SK-N-SH (cell line): ENCODE measurements around the gene HOXC4.

Experiments
- ELF1 ChIP-seq: IDR thresholded peaks from 2 replicates; pipeline ENCODE4 v1.4.0; 2012
- EP300 ChIP-seq, 2 experiments: IDR thresholded peaks; 2 replicates each; pipeline versions ENCODE4 v1.4.0 to v1.6.1; 2012; ENCODE audit warnings: borderline replicate concordance in 1 of 2, low read depth in 1 of 2, low read length in 1 of 2
- EZH2phosphoT487 ChIP-seq: fragments of 200-600 bp; sonication (generic); IDR thresholded peaks from 2 replicates; pipeline ENCODE4 v1.6.1; 2017; ENCODE audit warnings: low read depth, mixed run types, mild to moderate bottlenecking, antibody characterized with exemption, moderate library complexity, borderline replicate concordance
- JUND ChIP-seq: IDR thresholded peaks from 2 replicates; pipeline ENCODE4 v1.4.0; 2012
- MXI1 ChIP-seq: IDR thresholded peaks from 2 replicates; pipeline ENCODE4 v1.6.1; 2012; ENCODE audit warnings: mild to moderate bottlenecking, low read depth, low read length, improper control_type of control experiment
- POLR2AphosphoS5 ChIP-seq: IDR thresholded peaks from 2 replicates; pipeline ENCODE4 v1.6.1; 2012; ENCODE audit warnings: low read depth, low read length
- RCOR1 ChIP-seq: fragments of 150-350 bp; IDR thresholded peaks from 2 replicates; pipeline ENCODE4 v1.6.1; 2017; ENCODE audit warnings: antibody characterized with exemption, low read length
- RFX5 ChIP-seq: IDR thresholded peaks from 2 replicates; pipeline ENCODE4 v1.6.1; 2012; ENCODE audit warnings: mild to moderate bottlenecking, improper control_type of control experiment, low read length
- TAF1 ChIP-seq: IDR thresholded peaks from 2 replicates; pipeline ENCODE4 v1.6.1; 2012; ENCODE audit warnings: low read depth, mild to moderate bottlenecking, low read length, moderate library complexity, borderline replicate concordance
- YY1 ChIP-seq: IDR thresholded peaks from 2 replicates; pipeline ENCODE4 v1.4.0; 2012; ENCODE audit warnings: low read depth, mild to moderate bottlenecking
- TF ChIP-seq, protein P1 (sequence below): IDR thresholded peaks from 2 replicates; pipeline ENCODE4 v1.6.1; 2012; ENCODE audit warnings: mild to moderate bottlenecking, low read depth, low read length, moderate library complexity
- TF ChIP-seq, protein P2 (sequence below): fragments of 200-600 bp; sonication (generic); IDR thresholded peaks from 2 replicates; pipeline ENCODE4 v1.6.1; 2017; ENCODE audit warnings: antibody characterized with exemption, mild to moderate bottlenecking, moderate library complexity

GRCh38 chr12:54006559-54007220 is 46.9 kb upstream of the HOXC4 start:
- TF ChIP-seq, protein P1, sequence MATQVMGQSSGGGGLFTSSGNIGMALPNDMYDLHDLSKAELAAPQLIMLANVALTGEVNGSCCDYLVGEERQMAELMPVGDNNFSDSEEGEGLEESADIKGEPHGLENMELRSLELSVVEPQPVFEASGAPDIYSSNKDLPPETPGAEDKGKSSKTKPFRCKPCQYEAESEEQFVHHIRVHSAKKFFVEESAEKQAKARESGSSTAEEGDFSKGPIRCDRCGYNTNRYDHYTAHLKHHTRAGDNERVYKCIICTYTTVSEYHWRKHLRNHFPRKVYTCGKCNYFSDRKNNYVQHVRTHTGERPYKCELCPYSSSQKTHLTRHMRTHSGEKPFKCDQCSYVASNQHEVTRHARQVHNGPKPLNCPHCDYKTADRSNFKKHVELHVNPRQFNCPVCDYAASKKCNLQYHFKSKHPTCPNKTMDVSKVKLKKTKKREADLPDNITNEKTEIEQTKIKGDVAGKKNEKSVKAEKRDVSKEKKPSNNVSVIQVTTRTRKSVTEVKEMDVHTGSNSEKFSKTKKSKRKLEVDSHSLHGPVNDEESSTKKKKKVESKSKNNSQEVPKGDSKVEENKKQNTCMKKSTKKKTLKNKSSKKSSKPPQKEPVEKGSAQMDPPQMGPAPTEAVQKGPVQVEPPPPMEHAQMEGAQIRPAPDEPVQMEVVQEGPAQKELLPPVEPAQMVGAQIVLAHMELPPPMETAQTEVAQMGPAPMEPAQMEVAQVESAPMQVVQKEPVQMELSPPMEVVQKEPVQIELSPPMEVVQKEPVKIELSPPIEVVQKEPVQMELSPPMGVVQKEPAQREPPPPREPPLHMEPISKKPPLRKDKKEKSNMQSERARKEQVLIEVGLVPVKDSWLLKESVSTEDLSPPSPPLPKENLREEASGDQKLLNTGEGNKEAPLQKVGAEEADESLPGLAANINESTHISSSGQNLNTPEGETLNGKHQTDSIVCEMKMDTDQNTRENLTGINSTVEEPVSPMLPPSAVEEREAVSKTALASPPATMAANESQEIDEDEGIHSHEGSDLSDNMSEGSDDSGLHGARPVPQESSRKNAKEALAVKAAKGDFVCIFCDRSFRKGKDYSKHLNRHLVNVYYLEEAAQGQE = no peak
- no peak for TF ChIP-seq ELF1
- no peak for TF ChIP-seq RFX5
- TF ChIP-seq EP300 (IDR thresholded peaks at IDR 0.05; ENCODE audit: borderline replicate concordance in 1 of 2, low read depth in 1 of 2, low read length in 1 of 2) = no peak
- TF ChIP-seq, protein P2, sequence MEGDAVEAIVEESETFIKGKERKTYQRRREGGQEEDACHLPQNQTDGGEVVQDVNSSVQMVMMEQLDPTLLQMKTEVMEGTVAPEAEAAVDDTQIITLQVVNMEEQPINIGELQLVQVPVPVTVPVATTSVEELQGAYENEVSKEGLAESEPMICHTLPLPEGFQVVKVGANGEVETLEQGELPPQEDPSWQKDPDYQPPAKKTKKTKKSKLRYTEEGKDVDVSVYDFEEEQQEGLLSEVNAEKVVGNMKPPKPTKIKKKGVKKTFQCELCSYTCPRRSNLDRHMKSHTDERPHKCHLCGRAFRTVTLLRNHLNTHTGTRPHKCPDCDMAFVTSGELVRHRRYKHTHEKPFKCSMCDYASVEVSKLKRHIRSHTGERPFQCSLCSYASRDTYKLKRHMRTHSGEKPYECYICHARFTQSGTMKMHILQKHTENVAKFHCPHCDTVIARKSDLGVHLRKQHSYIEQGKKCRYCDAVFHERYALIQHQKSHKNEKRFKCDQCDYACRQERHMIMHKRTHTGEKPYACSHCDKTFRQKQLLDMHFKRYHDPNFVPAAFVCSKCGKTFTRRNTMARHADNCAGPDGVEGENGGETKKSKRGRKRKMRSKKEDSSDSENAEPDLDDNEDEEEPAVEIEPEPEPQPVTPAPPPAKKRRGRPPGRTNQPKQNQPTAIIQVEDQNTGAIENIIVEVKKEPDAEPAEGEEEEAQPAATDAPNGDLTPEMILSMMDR = no peak
- TF ChIP-seq RCOR1 = no peak
- TF ChIP-seq YY1 = no peak
- TF ChIP-seq MXI1 = no peak
- TF ChIP-seq JUND = no peak
- TF ChIP-seq EZH2phosphoT487 = no peak
- no peak for TF ChIP-seq TAF1
- no peak for TF ChIP-seq POLR2AphosphoS5
